IMR-90 (cell line): ENCODE data around the gene NFIA. TPM values are rescaled to one million over a fixed set of nuclear protein-coding genes. Genes with fewer than 3 reads are reported as not detected.

Experiments
- ATAC-seq: fragments of 200-7000 bp; cut with Tn5 transposase; 2 replicates; pipeline ENCODE4 v1.9.1; 2020; ENCODE audit warnings: low read depth, mild to moderate bottlenecking, moderate library complexity
- BruUV-seq: library from RNA; stranded (reverse); fragments of 400-500 nt; replicated peaks from 2 replicates; lab custom pipeline; 2021; lab: Mats Ljungman, UMichigan
- CTCF ChIA-PET: fragments of 300-600 bp; formaldehyde crosslinking; extraction: SDS; loops from one replicate; lab custom pipeline; 2021; ENCODE audit warnings: antibody characterized with exemption; lab: Yijun Ruan, JAX
- POLR2A ChIA-PET: fragments of 300-600 bp; sonication (Branson Sonifier 250); formaldehyde crosslinking; loops from one replicate; lab custom pipeline; 2022; ENCODE audit warnings: antibody characterized with exemption; ENCODE audit not compliant: unreplicated experiment; lab: Charles Lee
- DNase-seq: peaks from one replicate; pipeline ENCODE4 v3.0.0; 2013
- H2AFZ ChIP-seq: replicated peaks from 2 replicates; pipeline ENCODE3; 2013; ENCODE audit warnings: low read length, mild to moderate bottlenecking; ENCODE audit not compliant: poor library complexity
- H2AK5ac ChIP-seq: 2 replicates; pipeline ENCODE4 v1.6.1; 2013; ENCODE audit warnings: low read depth, low read length, inconsistent platforms
- H2AK9ac ChIP-seq: replicated peaks from 2 replicates; pipeline ENCODE3; 2013; ENCODE audit warnings: mild to moderate bottlenecking, low read depth, low read length, moderate library complexity; ENCODE audit not compliant: poor library complexity
- H2BK120ac ChIP-seq: 2 replicates; pipeline ENCODE4 v1.6.1; 2013; ENCODE audit warnings: low read depth, low read length, inconsistent platforms
- H2BK15ac ChIP-seq: 3 replicates; pipeline ENCODE4 v1.6.1; 2013; ENCODE audit warnings: low read depth, low read length, inconsistent platforms
- H2BK20ac ChIP-seq: 2 replicates; pipeline ENCODE4 v1.6.1; 2013; ENCODE audit warnings: low read depth, mild to moderate bottlenecking, inconsistent platforms, low read length, moderate library complexity
- H2BK5ac ChIP-seq: 2 replicates; pipeline ENCODE4 v1.6.1; 2013; ENCODE audit warnings: mild to moderate bottlenecking, low read depth, low read length, inconsistent platforms; ENCODE audit not compliant: poor library complexity, severe bottlenecking
- H3K14ac ChIP-seq: replicated peaks from 2 replicates; pipeline ENCODE4 v1.6.1; 2013; ENCODE audit warnings: low read depth, low read length, inconsistent platforms
- H3K18ac ChIP-seq: 2 replicates; pipeline ENCODE4 v1.6.1; 2013; ENCODE audit warnings: low read depth, low read length, control low read depth
- H3K23ac ChIP-seq: 2 replicates; pipeline ENCODE4 v1.6.1; 2013; ENCODE audit warnings: low read depth, low read length, inconsistent platforms
- H3K27ac ChIP-seq: 2 replicates; pipeline ENCODE4 v1.5.1; 2013; ENCODE audit warnings: mild to moderate bottlenecking, control low read depth, low read length; ENCODE audit not compliant: insufficient read depth
- H3K27me3 ChIP-seq: 2 replicates; pipeline ENCODE4 v1.6.1; 2013; ENCODE audit warnings: low read length; ENCODE audit not compliant: control insufficient read depth, insufficient read depth
- H3K36me3 ChIP-seq: 2 replicates; pipeline ENCODE4 v1.6.1; 2013; ENCODE audit warnings: low read length, mixed read lengths; ENCODE audit not compliant: control insufficient read depth, insufficient read depth
- H3K4ac ChIP-seq: 2 replicates; pipeline ENCODE4 v1.6.1; 2013; ENCODE audit warnings: low read depth, low read length, inconsistent platforms
- H3K4me1 ChIP-seq: 2 replicates; pipeline ENCODE4 v1.6.1; 2013; ENCODE audit warnings: low read length, mixed read lengths; ENCODE audit not compliant: control insufficient read depth, insufficient read depth
- H3K4me2 ChIP-seq: 2 replicates; pipeline ENCODE4 v1.6.1; 2013; ENCODE audit warnings: low read depth, mild to moderate bottlenecking, control low read depth, low read length, moderate library complexity
- H3K4me3 ChIP-seq: 2 replicates; pipeline ENCODE4 v1.5.1; 2013; ENCODE audit warnings: low read depth, mild to moderate bottlenecking, control low read depth, low read length, moderate library complexity; ENCODE audit not compliant: insufficient read depth
- H3K56ac ChIP-seq: 2 replicates; pipeline ENCODE4 v1.6.1; 2013; ENCODE audit warnings: low read length, inconsistent platforms; ENCODE audit not compliant: insufficient read depth; ENCODE audit errors: extremely low read depth
- H3K79me1 ChIP-seq, 2 experiments: 2 replicates each; pipeline ENCODE4 v1.6.1; 2013; ENCODE audit warnings: low read length in 2 of 2, inconsistent platforms in 1 of 2, low read depth in 1 of 2
- H3K9ac ChIP-seq: 2 replicates; pipeline ENCODE4 v1.6.1; 2013; ENCODE audit warnings: low read depth, low read length, control low read depth
- H3K9me1 ChIP-seq: 2 replicates; pipeline ENCODE4 v1.6.1; 2013; ENCODE audit warnings: low read length, inconsistent platforms; ENCODE audit not compliant: insufficient read depth
- H3K9me3 ChIP-seq: 2 replicates; pipeline ENCODE4 v1.6.1; 2013; ENCODE audit warnings: low read length; ENCODE audit not compliant: control insufficient read depth, insufficient read depth
- H4K20me1 ChIP-seq: 2 replicates; pipeline ENCODE4 v1.6.1; 2013; ENCODE audit warnings: low read length, inconsistent platforms; ENCODE audit not compliant: insufficient read depth
- H4K5ac ChIP-seq: 2 replicates; pipeline ENCODE4 v1.6.1; 2013; ENCODE audit warnings: mild to moderate bottlenecking, low read depth, low read length, control low read depth
- H4K8ac ChIP-seq, 2 experiments: 2 replicates each; pipeline ENCODE4 v1.6.1; 2013; ENCODE audit warnings: low read depth in 2 of 2, low read length in 2 of 2, control low read depth in 1 of 2, inconsistent platforms in 1 of 2
- H4K91ac ChIP-seq: 2 replicates; pipeline ENCODE4 v1.6.1; 2013; ENCODE audit warnings: low read depth, low read length, inconsistent platforms; ENCODE audit not compliant: insufficient read depth
- CEBPB ChIP-seq: IDR thresholded peaks from 2 replicates; pipeline ENCODE4 v1.6.1; 2012; ENCODE audit warnings: low read depth, low read length, improper control_type of control experiment
- CHD1 ChIP-seq: IDR thresholded peaks from 2 replicates; pipeline ENCODE4 v1.6.1; 2012; ENCODE audit warnings: low read depth, low read length, improper control_type of control experiment
- FOS ChIP-seq: fragments of 150-350 bp; IDR thresholded peaks from 2 replicates; pipeline ENCODE4 v1.6.1; 2016; ENCODE audit warnings: low read depth, low read length
- MAZ ChIP-seq: IDR thresholded peaks from 2 replicates; pipeline ENCODE4 v1.6.1; 2012; ENCODE audit warnings: low read depth, mild to moderate bottlenecking, low read length, improper control_type of control experiment, moderate library complexity, borderline replicate concordance
- NFE2L2 ChIP-seq: fragments of 150-350 bp; IDR thresholded peaks from 2 replicates; pipeline ENCODE4 v1.6.1; 2016; ENCODE audit warnings: low read depth, mild to moderate bottlenecking, low read length
- RAD21 ChIP-seq: IDR thresholded peaks from 2 replicates; pipeline ENCODE4 v1.6.1; 2012; ENCODE audit warnings: low read length, improper control_type of control experiment
- SMC3 ChIP-seq: fragments of 150-350 bp; IDR thresholded peaks from 2 replicates; pipeline ENCODE4 v1.6.1; 2016; ENCODE audit warnings: low read depth, mild to moderate bottlenecking, antibody characterized with exemption, low read length, moderate library complexity
- WGBS, 2 experiments: methylation state at CpG; one replicate each; pipeline versions ENCODE4 v1.1.5 to v1.1.7; 2013; ENCODE audit warnings: missing lambda C conversion rate in 2 of 2; ENCODE audit not compliant: insufficient read length in 1 of 2; ENCODE audit errors: extremely low coverage in 2 of 2; 5-methylcytosine and 5-hydroxymethylcytosine counted together
- dilution Hi-C: fragments of 300-500 bp; cut with HindIII; formaldehyde crosslinking; loops from one replicate; pipeline ENCODE4 v1.14.3; 2018; ENCODE audit warnings: low sequenced_read_pairs; ENCODE audit not compliant: unreplicated experiment
- in situ Hi-C: fragments of 300-500 bp; cut with MboI; formaldehyde crosslinking; loops from 3 replicates; pipeline ENCODE4 v1.14.3; 2019; ENCODE audit warnings: low sequenced_read_pairs, inconsistent platforms, mixed read lengths
- intact Hi-C: fragments of 100-400 bp; cut with micrococcal nuclease; formaldehyde crosslinking; loops from 2 replicates; pipeline ENCODE4 v1.10.0; 2022
- polyA plus RNA-seq, 3 experiments: library from polyadenylated mRNA; depleted of rRNA; stranded (reverse); fragments of >200 nt; gene quantifications; 2 replicates each; pipeline ENCODE4 v1.2.3, GENCODE V29; 2012; ENCODE audit warnings: low replicate concordance in 1 of 3
- total RNA-seq: library from RNA; depleted of rRNA; stranded (reverse); fragments of >200 nt; gene quantifications from 2 replicates; pipeline ENCODE4 v1.2.3, GENCODE V29; 2012

The NFIA gene
- total and polyA plus RNA-seq, 2 of the 4 experiments (the other 2 are of a cell fraction), result 1.6 to 2.2 TPM

DNA sequence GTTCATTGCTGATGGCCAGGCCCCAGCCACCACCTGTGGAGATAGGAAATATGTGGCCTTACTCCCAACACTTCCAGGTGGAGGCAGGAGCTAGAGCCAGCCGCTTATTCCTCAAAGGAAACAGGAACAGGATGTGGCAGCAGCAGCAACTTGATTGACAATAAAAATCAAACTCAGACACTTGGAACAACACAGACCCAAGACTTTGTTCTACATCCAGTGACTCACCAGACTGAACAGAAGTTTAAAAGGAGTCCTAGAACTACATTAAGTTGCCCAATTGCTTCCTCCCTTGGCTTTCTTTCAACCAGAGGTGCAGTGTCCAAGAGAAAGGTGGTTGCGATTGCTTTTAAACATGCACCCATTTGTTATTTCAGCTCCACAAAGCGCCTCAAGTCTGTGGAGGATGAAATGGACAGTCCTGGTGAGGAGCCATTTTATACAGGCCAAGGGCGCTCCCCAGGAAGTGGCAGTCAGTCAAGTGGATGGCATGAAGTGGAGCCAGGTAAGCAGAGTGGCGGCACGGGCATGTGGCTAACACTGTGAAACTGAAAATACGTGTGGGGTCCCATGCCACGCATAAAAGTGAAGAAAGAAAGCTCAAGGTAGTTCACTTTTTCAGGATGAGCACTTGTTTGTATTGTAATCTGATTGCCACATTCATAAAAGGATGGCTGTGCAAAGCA is 276.6 kb downstream of the NFIA start:
- no peaks in the 10 kb centered on the region for H3K4me1 ChIP-seq
- no TSS peak for BruUV-seq
- WGBS, 2 experiments, result 100% methylated on average over 2 of the region's 8 CpGs; no CpG with 5 or more reads in 1 of the 2 experiments
- no peak overlapping the region for H3K23ac ChIP-seq
- no peak overlapping the region for H4K5ac ChIP-seq
- no peak overlapping the region for H2AK5ac ChIP-seq
- H3K4me3 ChIP-seq, result no peak overlapping the region
- H3K9me1 ChIP-seq, result no peaks in the 10 kb centered on the region
- no peak overlapping the region for H4K8ac ChIP-seq
- no peak for TF ChIP-seq CEBPB
- no peak for TF ChIP-seq FOS
- no peak for TF ChIP-seq RAD21
- TF ChIP-seq NFE2L2, result no peak
- TF ChIP-seq MAZ, result no peak
- no peak for TF ChIP-seq SMC3
- TF ChIP-seq CHD1, result no peak
- no peaks in the 10 kb centered on the region for H3K9me3 ChIP-seq
- no peak overlapping the region for H2BK15ac ChIP-seq
- H3K14ac ChIP-seq, result no peak overlapping the region
- dilution Hi-C loops, result no loop called here
- in situ Hi-C loops, result no loop called here
- POLR2A ChIA-PET, result no interaction called here
- no peaks in the 10 kb centered on the region for H4K20me1 ChIP-seq
- H3K4ac ChIP-seq, result no peak overlapping the region
- no peaks in the 10 kb centered on the region for H3K27me3 ChIP-seq
- no peak overlapping the region for H2BK20ac ChIP-seq
- intact Hi-C loops, result no loop called here
- no peak overlapping the region for H3K18ac ChIP-seq
- H3K27ac ChIP-seq, result no peak overlapping the region
- no peak overlapping the region for H2BK5ac ChIP-seq
- no peak overlapping the region for H3K9ac ChIP-seq
- CTCF ChIA-PET, result no interaction called here
- H2BK120ac ChIP-seq, result no peak overlapping the region
- no peaks in the 10 kb centered on the region for H3K79me1 ChIP-seq
- no peak overlapping the region for H3K56ac ChIP-seq
- no peaks in the 10 kb centered on the region for H3K36me3 ChIP-seq
- DNase-seq, result no peak
- peak overlapping the region; percentile 70 for H2AK9ac ChIP-seq
- ATAC-seq, result no peak
- no peak overlapping the region for H4K91ac ChIP-seq
- no peak overlapping the region for H2AFZ ChIP-seq
- no peak overlapping the region for H3K4me2 ChIP-seq
